ENCODE data around the gene ARMCX6.
"Not testable (repeated sequence)": the region's sequence is repeated elsewhere in the genome, so short reads cannot be mapped to it uniquely, and the experiment has no call there.

The ARMCX6 gene

GRCh38 chrX:101617211-101618191 is at the start of gene ARMCX6:
Gene ARMCX6, minus strand, starts transcription at chrX:101618000. Its CDS starts 1,380 bp downstream, at chrX:101616620.
- in situ Hi-C loops (cut with MboI; ENCODE audit: low sequenced_read_pairs) = no loop called here

- in situ Hi-C loops (cut with MboI; ENCODE audit: low sequenced_read_pairs) = no loop called here
Observed at GRCh38 chrX:101659601-101660063, 41.8 kb upstream of the ARMCX6 start, which contains the start of gene ARMCX2. Gene ARMCX2, minus strand, starts transcription at chrX:101659850. Its CDS starts 2,262 bp downstream, at chrX:101657588.

- in situ Hi-C loops (cut with MboI; ENCODE audit: low sequenced_read_pairs) = no loop called here
Observed at GRCh38 chrX:101658661-101659491, 41.1 kb upstream of the ARMCX6 start.

GRCh38 chrX:101657495-101657894 is 39.7 kb upstream of the ARMCX6 start:
- in situ Hi-C loops (cut with MboI; ENCODE audit: low sequenced_read_pairs) = no loop called here

- in situ Hi-C loops (cut with MboI; ENCODE audit: low sequenced_read_pairs) = no loop called here
Observed at GRCh38 chrX:101656817-101657216, 39.0 kb upstream of the ARMCX6 start.

GRCh38 chrX:101655534-101655933 is 37.7 kb upstream of the ARMCX6 start:
- in situ Hi-C loops (cut with MboI; ENCODE audit: low sequenced_read_pairs) = no loop called here

GRCh38 chrX:101647716-101648115 is 29.9 kb upstream of the ARMCX6 start:
- in situ Hi-C loops (cut with MboI; ENCODE audit: low sequenced_read_pairs) = not testable (repeated sequence)

GRCh38 chrX:101642093-101642492 is 24.3 kb upstream of the ARMCX6 start:
- in situ Hi-C loops (cut with MboI; ENCODE audit: low sequenced_read_pairs) = no loop called here

GRCh38 chrX:101639583-101639982 is 21.8 kb upstream of the ARMCX6 start:
- in situ Hi-C loops (cut with MboI; ENCODE audit: low sequenced_read_pairs) = no loop called here

GRCh38 chrX:101619364-101619763 is 1.6 kb upstream of the ARMCX6 start:
- in situ Hi-C loops (cut with MboI; ENCODE audit: low sequenced_read_pairs) = no loop called here

GRCh38 chrX:101605728-101606127 is 12.1 kb downstream of the ARMCX6 start:
- in situ Hi-C loops (cut with MboI; ENCODE audit: low sequenced_read_pairs) = no loop called here

GRCh38 chrX:101605146-101605545 is 12.7 kb downstream of the ARMCX6 start:
- in situ Hi-C loops (cut with MboI; ENCODE audit: low sequenced_read_pairs) = no loop called here

- in situ Hi-C loops (cut with MboI; ENCODE audit: low sequenced_read_pairs) = no loop called here
Observed at GRCh38 chrX:101602077-101602476, 15.7 kb downstream of the ARMCX6 start.

- in situ Hi-C loops (cut with MboI; ENCODE audit: low sequenced_read_pairs) = not testable (repeated sequence)
Observed at GRCh38 chrX:101599592-101599991, 18.2 kb downstream of the ARMCX6 start.

GRCh38 chrX:101595739-101596419 is 21.9 kb downstream of the ARMCX6 start:
- in situ Hi-C loops (cut with MboI; ENCODE audit: low sequenced_read_pairs) = no loop called here
